AG09309 (cell line): ENCODE results near the gene SLC9A8.

Source experiments
- DNase-seq: peaks from one replicate; pipeline ENCODE4 v3.0.0-alpha.2; 2010; ENCODE audit warnings: low read depth
- H3K4me3 ChIP-seq: 2 replicates; pipeline ENCODE4 v1.5.1; 2011; ENCODE audit warnings: mild to moderate bottlenecking, low read depth, low read length, moderate library complexity; ENCODE audit not compliant: control insufficient read depth
- TF ChIP-seq, protein P1 (sequence below): IDR thresholded peaks from 2 replicates; pipeline ENCODE4 v1.5.1; 2011; ENCODE audit warnings: mild to moderate bottlenecking, low read depth, low read length, inconsistent platforms; ENCODE audit not compliant: insufficient read depth, control insufficient read depth; ENCODE audit errors: missing control alignments

Gene SLC9A8

DNA sequence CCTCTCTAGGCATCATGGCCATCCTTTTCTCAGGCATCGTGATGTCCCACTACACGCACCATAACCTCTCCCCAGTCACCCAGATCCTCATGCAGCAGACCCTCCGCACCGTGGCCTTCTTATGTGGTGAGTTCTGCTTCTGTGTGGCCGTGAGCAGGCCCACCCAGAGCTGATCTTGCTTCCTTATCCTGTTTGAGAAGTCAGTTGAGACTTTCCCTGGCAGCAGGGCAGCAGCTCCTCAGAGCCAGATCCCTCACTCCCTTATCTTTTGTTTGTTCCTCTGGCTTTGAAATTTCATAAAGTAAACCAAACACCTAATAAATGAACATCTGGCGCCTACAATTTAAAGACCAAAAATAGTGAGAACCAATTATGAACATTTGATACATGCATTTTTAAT lies 62.1 kb downstream of the SLC9A8 start:
- DNase-seq = no peak
- H3K4me3 ChIP-seq = no peak overlapping the region
- TF ChIP-seq, protein P1, sequence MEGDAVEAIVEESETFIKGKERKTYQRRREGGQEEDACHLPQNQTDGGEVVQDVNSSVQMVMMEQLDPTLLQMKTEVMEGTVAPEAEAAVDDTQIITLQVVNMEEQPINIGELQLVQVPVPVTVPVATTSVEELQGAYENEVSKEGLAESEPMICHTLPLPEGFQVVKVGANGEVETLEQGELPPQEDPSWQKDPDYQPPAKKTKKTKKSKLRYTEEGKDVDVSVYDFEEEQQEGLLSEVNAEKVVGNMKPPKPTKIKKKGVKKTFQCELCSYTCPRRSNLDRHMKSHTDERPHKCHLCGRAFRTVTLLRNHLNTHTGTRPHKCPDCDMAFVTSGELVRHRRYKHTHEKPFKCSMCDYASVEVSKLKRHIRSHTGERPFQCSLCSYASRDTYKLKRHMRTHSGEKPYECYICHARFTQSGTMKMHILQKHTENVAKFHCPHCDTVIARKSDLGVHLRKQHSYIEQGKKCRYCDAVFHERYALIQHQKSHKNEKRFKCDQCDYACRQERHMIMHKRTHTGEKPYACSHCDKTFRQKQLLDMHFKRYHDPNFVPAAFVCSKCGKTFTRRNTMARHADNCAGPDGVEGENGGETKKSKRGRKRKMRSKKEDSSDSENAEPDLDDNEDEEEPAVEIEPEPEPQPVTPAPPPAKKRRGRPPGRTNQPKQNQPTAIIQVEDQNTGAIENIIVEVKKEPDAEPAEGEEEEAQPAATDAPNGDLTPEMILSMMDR = no peak

DNA sequence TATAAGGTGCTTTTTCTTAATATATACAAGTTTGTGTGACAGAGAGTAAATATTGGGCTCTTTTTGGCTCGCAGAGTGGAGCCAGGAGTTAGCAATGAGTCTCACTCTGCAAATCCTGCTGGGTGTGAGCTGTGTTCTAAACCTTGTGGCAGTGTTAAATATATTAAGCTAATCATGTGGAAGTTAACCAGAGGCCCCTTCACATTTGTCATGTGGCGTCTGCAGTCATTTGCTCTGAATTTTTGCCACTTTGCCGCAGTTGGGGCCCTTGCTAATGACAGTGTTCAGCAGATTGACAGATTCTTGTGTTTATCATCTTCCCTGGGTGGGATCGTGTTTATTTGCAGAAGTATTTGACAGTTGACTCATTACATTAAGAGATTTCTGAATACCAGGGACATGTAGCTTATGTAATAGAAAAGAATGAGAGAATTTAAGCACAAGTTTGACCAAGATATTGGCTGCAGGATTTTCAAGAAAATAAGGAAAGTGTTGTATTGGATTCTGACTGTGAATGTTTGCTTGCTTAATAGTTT lies 64.8 kb downstream of the SLC9A8 start:
- no peak for DNase-seq
- no peak overlapping the region for H3K4me3 ChIP-seq
- TF ChIP-seq, protein P1 = no peak

- TF ChIP-seq, protein P1 = no peak
- no peak for DNase-seq
- H3K4me3 ChIP-seq = no peak overlapping the region
Measured at GRCh38 chr20:49878977-49879376, 66.3 kb downstream of the SLC9A8 start.

- TF ChIP-seq, protein P1 = no peak
- no peak overlapping the region for H3K4me3 ChIP-seq
- no peak for DNase-seq
Measured at GRCh38 chr20:49880177-49880576, 67.5 kb downstream of the SLC9A8 start.

DNA sequence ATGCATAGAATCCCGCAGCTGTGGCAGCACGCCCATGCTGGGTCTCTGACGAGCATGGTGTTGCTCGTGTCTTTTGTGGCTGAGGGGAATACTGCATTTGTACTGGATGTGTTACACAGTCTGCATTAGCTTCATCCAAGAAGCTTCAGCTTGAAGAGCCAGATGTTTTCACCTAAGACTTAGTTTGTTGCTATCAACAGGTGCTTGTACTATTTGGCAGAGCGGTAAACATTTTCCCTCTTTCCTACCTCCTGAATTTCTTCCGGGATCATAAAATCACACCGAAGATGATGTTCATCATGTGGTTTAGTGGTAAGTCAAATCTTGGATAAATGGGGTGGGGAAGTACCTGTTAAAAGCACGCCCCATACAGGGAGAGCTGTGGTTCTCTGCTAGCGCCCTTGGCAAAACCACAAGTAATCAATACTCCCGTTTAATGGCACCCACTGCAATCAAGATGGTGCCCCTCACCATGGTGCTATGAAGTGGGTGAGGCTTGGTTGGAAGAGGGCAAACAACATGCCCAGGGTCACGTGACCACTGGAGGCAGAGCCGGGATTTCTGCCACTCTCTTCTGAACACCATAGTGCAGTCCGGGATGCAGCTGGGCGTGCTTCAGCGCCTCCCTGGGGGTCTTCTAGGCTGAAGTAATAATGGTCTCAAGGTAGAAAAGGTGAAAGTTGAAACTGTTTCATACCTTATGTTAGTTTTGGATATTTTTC lies 68.3 kb downstream of the SLC9A8 start:
- no peak for DNase-seq
- TF ChIP-seq, protein P1 = no peak
- no peak overlapping the region for H3K4me3 ChIP-seq

GRCh38 chr20:49882171-49882970 lies 69.7 kb downstream of the SLC9A8 start:
- DNase-seq = no peak
- TF ChIP-seq, protein P1 = no peak
- no peak overlapping the region for H3K4me3 ChIP-seq
